C1 segment of cervical spinal cord (tissue), 14 donors: ENCODE results near the gene HPD.
"Not testable (repeated sequence)": the region's sequence is repeated elsewhere in the genome, so short reads cannot be mapped to it uniquely, and the experiment has no call there.

Source experiments
- DNase-seq, 14 donors: peaks; one replicate each; lab custom pipeline; 2025; lab: John Stamatoyannopoulos, UW

Gene HPD

DNA sequence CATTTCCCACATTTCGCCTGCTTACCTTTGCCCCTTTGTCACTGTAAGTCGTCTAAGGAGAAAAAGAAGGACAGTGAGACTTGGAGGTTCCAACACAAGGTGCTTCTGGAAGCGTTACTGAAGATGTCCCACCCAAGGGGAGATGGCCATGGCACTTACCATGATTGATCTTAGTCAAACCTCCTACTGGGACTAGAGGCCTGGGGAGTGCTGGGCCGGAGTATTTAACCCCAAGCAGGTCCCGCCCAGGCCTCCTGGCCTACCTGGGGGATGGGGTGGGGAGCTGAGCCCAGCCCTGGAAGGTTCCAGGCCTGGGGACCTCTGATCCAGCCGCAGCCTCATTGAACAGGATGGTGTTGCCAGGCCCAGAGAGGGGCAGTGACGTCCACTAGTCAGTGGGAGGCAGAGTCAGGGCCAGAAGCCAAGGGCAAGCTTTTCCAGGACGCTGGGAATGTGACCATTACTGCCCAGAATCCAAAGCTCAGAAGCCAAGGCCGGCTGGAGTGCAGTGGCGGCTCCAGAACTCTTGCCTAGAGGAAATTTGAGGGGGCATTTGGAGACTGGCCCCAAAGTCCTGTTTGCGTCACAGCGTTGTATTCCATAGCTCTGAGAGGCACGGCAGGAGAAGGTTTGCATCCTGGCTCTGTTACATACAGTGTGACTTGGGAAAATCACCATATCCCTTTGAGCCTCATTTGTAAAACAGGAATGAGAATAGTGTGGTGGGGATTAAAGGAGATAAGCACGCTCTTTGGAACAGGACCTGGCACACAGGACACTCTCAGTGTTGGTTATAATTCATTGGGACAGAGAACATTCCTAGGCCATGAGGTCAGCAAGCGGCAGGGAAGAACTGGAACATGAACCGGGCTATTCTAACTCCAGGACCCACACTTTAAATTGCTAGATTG, at the start of gene HPD:
Gene HPD, minus strand, starts transcription at position 198 of the 911 bp plus-strand sequence. Its CDS starts 36 bp downstream, at position 162.
- peak in 8 of 14 donors; percentile 2 to 75 (median 32) for DNase-seq

DNA sequence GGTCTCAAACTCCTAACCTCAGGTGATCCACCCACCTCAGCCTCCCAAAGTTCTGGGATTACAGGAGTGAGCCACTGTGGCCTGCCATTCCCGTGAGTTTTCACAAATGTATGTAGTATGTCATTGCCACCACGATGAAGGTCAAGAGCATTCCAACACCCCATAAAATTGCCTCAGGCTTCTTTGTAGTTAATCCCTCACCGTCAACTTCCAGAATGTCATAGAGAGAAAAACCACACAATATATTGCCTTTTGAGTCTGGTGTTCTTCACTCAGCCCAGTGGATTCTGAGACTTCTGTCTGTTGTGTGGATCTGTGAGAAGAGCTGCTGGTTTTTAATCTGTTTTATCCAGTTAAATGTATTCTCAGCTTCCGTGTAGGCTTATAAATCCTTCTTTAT, 47.1 kb upstream of the HPD start:
- DNase-seq: no peak

DNA sequence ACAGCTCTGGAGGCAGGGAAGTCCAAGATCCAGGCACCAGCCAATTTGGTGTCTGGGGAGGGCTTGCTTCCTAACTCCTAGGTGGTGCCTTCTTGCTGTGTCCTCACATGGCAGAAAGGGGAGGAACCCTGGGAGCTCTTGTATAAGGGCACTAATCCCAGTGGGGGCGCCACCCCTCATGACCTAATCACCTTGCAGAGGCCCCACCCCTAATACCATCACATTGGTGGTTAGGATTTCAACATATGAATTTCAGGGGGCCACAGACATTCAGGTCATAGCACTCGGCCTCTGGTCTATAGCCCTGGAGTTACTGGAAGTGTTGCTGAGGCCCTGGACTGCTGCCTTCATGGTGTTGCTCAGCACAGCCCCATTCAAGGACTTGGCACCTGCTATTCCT, 44.5 kb upstream of the HPD start:
- peak in 1 of 14 donors; percentile 29 for DNase-seq

DNA sequence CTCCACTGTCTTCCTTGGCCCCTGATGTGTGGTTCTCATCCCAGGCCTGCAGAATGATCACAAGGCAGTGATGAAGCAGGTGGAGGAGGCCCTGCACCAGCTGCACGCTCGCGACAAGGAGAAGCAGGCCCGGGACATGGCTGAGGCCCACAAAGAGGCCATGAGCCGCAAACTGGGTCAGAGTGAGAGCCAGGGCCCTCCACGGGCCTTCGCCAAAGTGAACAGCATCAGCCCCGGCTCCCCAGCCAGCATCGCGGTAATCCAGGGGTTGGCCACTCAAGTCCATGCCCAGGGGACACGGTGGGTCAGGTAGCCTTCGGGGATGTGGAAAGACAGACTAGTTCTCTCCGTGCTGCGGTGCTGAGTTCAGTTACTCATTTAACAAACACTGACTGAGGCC, 40.9 kb upstream of the HPD start:
- no peak for DNase-seq

DNA sequence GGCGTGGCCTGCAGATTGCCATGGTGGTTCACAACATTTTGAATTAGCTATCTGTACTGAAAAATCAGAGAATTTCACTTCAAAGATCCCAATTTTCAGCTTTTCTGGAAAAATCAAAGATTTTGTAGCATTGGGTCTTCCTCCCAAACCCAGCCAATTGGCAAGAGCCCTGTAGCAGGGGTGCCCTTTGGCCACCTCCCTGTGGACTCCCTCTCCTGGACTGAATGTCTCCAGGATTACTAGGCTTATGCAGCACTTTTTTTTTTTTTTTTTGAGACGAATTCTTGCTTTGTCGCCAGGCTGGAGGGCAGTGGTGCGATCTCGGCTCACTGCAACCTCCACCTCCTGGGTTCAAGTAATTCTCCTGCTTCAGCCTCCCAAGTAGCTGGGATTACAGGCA, 39.6 kb upstream of the HPD start:
- DNase-seq: no peak

DNA sequence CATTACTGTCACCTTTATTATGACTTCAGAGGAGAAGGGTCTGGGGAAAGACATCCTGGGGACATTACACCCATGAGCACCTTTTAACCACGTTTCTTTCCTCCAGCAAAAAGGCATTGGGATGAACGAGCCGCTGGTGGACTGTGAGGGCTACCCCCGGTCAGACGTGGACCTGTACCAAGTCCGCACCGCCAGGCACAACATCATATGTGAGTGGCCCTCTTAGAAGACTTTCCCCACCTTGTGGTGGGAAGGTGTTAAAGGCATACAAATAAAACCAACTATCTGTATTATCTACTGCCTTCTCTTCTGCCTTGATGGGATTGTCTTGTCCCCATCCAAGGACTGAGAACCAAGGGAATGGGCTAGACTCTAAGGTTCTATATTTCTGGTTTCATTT, 36.0 kb upstream of the HPD start:
- DNase-seq: peak in 1 of 14 donors; percentile 8

DNA sequence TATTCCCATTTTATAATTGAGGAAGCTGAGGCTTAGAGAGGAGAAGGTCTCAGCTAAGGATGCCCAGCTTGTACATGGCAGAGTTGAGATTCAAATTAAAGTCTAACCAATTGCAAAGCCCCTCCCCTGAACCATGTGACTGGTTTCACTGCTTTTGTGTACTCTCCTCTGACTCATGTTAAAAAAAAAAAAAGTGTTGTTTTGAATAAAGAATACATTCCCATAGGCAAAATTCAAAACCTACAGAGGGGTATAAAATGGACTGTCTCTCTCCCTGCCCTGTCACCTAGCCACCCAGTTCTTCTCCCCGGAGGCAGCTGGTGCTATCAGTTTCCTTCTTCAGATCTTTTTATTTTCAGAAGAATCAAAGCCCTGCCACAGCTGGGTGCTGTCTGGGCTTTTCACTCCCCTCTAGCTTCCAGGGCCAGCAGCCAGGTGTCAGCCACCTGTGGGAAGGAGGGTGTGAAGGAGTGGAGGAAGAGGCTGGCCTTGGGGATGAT, 35.4 kb upstream of the HPD start:
- DNase-seq: no peak

DNA sequence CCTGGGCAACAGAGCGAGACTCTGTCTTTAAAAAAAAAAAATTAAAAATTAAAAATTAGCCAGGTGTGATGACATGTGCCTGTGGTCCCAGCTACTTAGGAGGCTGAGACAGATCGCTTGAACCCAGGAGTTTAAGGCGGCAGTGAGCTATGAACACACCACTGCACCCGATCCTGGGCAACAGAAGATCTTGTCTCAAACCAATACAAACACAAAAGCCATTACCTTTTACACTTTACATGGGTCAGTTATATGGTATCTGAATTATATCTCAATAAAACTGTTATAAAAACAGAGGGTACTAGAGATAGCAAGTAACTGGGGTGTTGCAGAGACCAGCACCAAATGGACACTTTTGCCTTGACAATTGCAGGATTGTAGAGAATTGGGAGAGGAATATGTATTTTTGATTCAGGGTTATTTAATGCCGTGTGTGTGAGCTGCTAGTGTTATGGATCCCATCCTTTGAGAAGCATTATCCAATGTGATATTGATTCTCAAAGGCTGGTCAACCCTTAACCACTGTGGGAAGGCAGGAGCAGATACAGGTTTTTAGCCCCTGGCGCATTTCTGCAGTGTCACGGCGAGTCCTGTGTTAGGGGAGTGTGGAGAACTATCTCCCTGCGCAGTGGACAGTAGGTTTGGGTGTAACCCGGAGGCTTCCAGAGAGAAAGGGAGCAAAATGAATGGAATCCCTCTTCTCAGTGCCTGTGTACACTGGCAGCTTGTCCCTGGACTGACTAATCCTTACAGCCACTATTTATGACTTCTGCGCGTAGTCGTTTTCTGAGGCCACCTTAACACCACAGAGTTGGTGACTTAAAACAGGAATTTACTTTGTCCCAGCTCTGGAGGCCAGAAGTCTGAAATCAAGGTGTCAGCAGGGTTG, 34.3 kb upstream of the HPD start:
- no peak for DNase-seq

DNA sequence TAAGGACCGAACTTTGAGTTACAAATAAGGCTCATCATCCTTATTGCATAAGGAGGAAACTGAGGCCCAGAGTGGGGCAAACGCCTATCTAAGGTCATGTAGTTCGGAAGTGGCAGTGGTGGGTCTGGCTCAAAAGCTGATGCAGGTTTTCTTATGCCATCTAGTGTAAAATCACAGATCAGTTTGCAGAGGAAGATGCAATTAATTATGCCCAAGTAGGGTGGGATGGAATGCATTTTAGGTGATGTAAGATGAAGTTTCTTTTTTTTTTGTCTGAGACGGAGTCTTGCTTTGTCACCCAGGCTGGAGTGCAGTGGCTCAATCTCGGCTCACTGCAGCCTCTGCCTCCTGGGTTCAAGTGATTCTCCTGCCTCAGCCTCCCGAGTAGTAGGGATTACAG, 31.0 kb upstream of the HPD start:
- not testable (repeated sequence) for DNase-seq

DNA sequence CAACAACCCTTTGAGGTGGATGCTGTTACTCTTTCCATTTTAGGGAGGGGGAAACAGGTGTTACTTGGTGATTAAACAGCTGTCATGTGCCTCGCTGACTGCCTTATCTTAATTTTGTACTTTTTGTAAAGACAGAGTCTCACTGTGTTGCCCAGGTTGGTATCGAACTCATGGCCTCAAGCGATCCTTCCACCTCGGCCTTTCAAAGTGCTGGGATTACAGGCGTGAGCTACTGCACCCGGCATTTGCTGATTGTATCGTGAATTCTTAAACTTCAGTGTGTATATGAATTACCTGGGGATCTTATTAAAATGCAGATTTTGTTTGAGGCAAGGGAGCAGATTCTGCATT, 30.6 kb upstream of the HPD start:
- no peak for DNase-seq

DNA sequence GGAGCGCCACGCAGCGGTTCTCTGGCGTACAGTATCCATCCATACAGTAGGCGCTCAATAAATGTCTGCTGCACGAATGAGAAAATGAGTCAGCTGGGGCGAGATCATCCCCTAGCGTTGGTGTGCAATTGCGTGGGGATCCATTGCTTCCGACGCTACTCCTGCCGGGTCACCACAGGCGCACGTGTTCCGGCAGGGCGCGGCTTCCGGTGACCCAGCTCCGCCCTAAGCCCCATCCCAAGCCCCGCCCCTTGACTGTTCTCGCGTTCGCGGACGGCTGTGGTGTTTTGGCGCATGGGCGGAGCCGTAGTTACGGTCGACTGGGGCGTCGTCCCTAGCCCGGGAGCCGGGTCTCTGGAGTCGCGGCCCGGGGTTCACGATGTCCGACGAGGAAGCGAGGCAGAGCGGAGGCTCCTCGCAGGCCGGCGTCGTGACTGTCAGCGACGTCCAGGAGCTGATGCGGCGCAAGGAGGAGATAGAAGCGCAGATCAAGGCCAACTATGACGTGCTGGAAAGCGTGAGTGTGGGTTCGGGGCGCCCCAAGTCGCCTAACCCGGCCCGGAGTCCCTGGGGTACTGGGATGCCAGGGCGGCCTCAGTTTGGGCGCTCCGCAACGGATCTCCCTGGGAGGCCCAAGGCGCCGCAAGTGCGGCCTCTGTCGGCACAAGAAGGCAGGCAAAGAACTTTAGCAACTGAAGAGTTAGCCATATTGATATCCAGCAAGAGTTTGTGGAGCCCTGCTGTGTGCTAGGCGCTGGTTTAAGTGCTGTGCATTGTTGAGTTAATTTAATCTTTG, 30.0 kb upstream of the HPD start, which contains the start of gene PSMD9:
Gene PSMD9, plus strand, starts transcription at position 313 of the 796 bp plus-strand sequence. Its CDS starts 67 bp downstream, at position 380.
- peak; percentile 65 to 96 (median 92) for DNase-seq

DNA sequence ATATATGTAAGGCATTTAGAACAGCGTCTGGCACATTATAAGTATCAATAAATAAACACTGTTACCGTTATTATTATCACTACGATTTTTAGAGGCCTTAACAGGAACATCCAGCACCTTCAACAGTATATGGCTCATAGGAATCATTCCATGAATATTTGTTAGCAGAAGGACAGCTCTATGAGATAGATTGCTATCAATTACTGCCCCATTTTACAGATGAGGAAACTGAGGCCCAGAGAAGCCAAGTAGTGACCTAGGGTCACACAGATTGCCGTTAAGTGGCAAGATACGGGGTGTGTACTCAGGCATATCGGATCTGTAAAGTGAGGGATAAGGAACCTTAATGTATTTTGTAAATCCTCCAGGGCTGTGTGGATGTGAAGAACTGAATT, 29.4 kb upstream of the HPD start:
- no peak for DNase-seq

DNA sequence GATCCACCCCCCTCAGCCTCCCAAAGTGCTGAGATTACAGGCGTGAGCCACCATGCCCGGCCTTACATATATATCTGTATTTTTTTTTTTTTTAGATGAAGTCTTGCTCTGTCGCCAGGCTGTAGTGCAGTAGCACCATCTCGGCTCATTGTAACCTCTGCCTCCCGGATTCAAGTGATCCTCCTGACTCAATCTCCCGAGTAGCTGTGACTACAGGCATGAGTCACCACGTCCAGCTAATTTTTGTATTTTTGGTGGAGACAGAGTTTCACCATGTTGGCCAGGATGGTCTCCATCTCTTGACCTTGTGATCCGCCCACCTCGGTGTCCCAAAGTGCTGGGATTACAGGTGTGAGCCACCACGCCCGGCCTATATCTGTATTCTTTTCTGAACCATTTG, 26.5 kb upstream of the HPD start:
- DNase-seq: not testable (repeated sequence)

DNA sequence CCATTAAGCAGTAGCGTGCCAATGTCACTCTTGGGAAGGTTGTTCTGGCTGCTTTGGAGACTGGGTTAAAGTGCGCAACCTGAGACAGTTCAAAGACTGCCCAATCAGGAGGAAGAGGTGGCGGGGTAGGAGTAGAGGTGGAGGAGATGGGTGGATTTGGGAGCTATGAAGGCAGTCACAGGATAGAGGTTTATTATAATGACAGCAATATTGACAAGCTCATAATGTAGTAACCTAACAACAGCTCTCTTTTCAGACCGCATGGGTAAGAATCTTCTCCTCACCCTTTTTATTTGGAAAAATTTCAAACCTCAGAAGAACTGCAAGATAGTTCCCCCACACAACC, 24.6 kb upstream of the HPD start:
- DNase-seq: no peak

DNA sequence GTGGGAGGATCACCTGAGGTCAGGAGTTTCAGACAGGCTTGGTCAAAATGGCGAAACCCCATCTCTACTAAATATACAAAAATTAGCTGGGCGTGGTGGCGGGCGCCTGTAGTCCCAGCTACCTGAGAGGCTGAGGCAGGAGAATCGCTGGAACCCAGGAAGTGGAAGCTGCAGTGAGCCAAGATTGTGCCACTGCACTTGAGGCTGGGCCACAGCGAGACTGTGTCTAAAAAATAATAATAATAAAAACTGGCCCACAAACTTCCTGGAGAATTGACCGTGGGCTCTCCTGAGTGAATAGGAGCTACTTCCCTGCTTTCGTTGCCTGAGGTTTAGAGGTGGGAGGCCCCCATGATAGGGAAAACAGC, 17.4 kb upstream of the HPD start:
- DNase-seq: not testable (repeated sequence)

DNA sequence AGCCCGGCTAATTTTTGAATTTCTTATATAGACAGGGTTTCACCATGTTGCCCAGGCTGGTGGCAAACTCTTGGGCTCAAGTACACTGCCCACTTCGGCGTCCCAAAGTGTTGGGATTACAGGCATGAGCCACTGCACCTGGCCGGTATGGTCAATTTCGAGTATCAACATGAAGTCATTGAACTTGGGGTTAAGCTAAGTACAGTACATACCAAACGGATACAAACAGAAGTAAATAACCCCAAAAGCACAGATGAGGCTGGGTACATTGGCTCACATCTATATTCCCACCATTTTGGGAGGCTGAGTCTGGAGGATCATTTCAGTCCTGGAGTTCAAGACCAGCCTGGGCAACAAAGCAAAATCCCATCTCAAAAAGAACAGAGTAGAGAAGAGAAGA, 16.9 kb upstream of the HPD start:
- DNase-seq: no peak

DNA sequence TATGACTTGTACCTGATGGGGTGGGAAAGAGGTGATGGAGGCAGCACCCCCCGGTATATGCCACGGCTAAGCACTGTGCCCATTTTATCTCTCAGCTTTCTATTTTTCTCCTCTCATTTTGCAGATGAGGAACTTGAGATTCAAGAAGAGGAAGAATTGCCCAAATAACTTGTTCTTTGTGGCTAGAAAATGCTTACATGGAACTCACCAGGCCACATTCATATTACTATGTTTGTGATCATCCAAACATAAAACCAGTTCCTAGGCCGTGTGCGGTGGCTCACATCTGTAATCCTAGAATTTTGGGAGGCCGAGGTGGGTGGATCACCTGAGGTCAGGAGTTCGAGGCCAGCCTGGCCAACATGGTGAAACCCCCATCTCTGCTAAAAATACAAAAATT, 15.4 kb upstream of the HPD start:
- DNase-seq: no peak

DNA sequence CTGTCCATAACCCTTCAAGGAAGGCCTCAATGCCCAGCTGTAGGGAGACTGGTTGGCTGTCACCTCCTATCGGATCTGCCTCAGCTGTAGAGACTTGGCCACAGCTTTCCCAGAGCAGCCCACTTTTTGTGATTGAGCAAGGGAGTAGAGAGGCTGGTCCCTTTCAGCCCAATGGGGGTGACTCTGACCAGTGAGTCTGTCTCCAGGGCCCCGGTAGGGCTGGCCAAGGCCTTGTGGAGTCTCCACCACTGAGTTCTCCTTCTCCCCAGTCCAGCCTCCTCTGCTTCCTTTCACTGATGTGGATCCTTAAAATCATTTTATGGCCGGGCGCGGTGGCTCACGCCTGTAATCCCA, 14.5 kb upstream of the HPD start:
- DNase-seq: no peak

DNA sequence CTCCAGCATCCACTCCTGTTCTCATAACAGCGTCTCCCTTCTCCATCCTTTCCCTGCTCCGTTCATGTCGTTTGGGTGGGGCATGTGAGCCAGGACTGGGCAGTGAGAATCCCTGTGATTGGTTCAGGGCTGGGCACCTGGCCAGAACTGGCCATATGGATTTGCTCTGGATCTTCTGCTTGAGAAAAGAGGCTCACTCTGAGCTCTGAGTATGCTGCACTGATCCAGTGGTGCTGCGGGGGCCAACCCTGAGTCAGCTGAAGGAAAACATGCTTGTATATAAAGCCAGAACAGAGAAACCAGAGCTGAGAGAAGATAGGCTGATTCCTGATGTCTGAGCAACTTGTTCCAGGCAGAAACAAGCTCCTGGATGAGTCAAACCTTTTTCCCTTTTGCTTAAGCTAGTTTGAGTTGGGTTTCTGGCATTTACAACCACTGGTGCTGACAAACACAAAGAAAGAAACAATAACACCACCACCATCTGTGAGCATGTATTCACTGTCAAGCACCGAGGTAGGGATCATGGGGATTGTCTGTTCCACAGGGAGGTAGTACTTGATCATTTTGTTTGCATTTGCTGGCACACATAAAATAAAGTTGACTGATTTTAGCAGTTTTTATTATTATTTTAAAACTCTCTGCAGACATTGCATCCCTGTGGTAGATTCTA, 14.0 kb upstream of the HPD start:
- DNase-seq: peak in 4 of 14 donors; percentile 10 to 84 (median 34)

DNA sequence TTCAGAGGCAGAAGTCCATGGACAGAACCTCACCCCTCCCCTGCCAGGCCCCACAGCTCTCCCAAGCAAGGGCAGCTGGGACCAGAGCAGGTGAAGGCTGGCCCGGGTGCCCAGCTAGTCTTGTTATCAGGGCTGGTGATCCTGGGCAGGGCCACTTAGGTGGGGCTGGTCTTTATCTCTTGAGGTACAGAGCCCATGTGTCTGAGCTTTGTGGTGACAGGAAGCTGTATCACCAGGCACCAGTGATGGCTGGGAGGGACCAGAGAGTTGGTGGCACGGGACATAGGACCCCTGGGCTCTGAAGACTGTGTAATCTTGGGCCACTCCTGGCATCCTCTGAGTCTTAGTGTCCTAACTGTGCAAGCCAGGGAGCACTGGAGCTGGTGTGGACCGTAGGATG, 12.8 kb upstream of the HPD start:
- DNase-seq: no peak

DNA sequence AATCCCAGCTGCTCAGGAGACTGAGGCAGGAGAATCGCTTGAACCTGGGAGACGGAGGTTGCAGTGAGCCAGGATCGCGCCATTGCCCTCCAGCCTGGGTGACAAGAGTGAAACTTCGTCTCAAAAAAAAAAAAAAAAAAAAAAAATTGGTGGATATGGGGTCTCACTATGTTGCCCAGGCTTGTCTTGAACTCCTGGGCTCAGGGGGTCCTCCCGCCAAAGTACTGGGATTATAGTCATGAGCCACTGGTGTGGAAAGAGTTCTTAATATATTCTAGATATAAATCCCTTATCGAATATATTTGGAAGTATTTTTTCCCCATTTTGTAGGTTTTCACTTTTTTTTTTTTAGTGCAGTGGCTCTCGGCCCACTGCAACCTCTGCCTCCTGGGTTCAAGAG, 10.6 kb upstream of the HPD start:
- DNase-seq: not testable (repeated sequence)
